IMR-90 (cell line): ENCODE measurements around the gene MED22. TPM values are rescaled to one million over a fixed set of nuclear protein-coding genes. Genes with fewer than 3 reads are reported as not detected.

Source experiments
- ATAC-seq: fragments of 200-7000 bp; cut with Tn5 transposase; 2 replicates; pipeline ENCODE4 v1.9.1; 2020; ENCODE audit warnings: low read depth, mild to moderate bottlenecking, moderate library complexity
- BruUV-seq: library from RNA; stranded (reverse); fragments of 400-500 nt; replicated peaks from 2 replicates; lab custom pipeline; 2021; lab: Mats Ljungman, UMichigan
- CTCF ChIA-PET: fragments of 300-600 bp; formaldehyde crosslinking; extraction: SDS; loops from one replicate; lab custom pipeline; 2021; ENCODE audit warnings: antibody characterized with exemption; lab: Yijun Ruan, JAX
- POLR2A ChIA-PET: fragments of 300-600 bp; sonication (Branson Sonifier 250); formaldehyde crosslinking; loops from one replicate; lab custom pipeline; 2022; ENCODE audit warnings: antibody characterized with exemption; ENCODE audit not compliant: unreplicated experiment; lab: Charles Lee
- DNase-seq: peaks from one replicate; pipeline ENCODE4 v3.0.0; 2013
- H2AFZ ChIP-seq: replicated peaks from 2 replicates; pipeline ENCODE3; 2013; ENCODE audit warnings: low read length, mild to moderate bottlenecking; ENCODE audit not compliant: poor library complexity
- H2AK5ac ChIP-seq: 2 replicates; pipeline ENCODE4 v1.6.1; 2013; ENCODE audit warnings: low read depth, low read length, inconsistent platforms
- H2AK9ac ChIP-seq: replicated peaks from 2 replicates; pipeline ENCODE3; 2013; ENCODE audit warnings: mild to moderate bottlenecking, low read depth, low read length, moderate library complexity; ENCODE audit not compliant: poor library complexity
- H2BK120ac ChIP-seq: 2 replicates; pipeline ENCODE4 v1.6.1; 2013; ENCODE audit warnings: low read depth, low read length, inconsistent platforms
- H2BK15ac ChIP-seq: 3 replicates; pipeline ENCODE4 v1.6.1; 2013; ENCODE audit warnings: low read depth, low read length, inconsistent platforms
- H2BK20ac ChIP-seq: 2 replicates; pipeline ENCODE4 v1.6.1; 2013; ENCODE audit warnings: low read depth, mild to moderate bottlenecking, inconsistent platforms, low read length, moderate library complexity
- H2BK5ac ChIP-seq: 2 replicates; pipeline ENCODE4 v1.6.1; 2013; ENCODE audit warnings: mild to moderate bottlenecking, low read depth, low read length, inconsistent platforms; ENCODE audit not compliant: poor library complexity, severe bottlenecking
- H3K14ac ChIP-seq: replicated peaks from 2 replicates; pipeline ENCODE4 v1.6.1; 2013; ENCODE audit warnings: low read depth, low read length, inconsistent platforms
- H3K18ac ChIP-seq: 2 replicates; pipeline ENCODE4 v1.6.1; 2013; ENCODE audit warnings: low read depth, low read length, control low read depth
- H3K23ac ChIP-seq: 2 replicates; pipeline ENCODE4 v1.6.1; 2013; ENCODE audit warnings: low read depth, low read length, inconsistent platforms
- H3K27ac ChIP-seq: 2 replicates; pipeline ENCODE4 v1.5.1; 2013; ENCODE audit warnings: mild to moderate bottlenecking, control low read depth, low read length; ENCODE audit not compliant: insufficient read depth
- H3K27me3 ChIP-seq: 2 replicates; pipeline ENCODE4 v1.6.1; 2013; ENCODE audit warnings: low read length; ENCODE audit not compliant: control insufficient read depth, insufficient read depth
- H3K36me3 ChIP-seq: 2 replicates; pipeline ENCODE4 v1.6.1; 2013; ENCODE audit warnings: low read length, mixed read lengths; ENCODE audit not compliant: control insufficient read depth, insufficient read depth
- H3K4ac ChIP-seq: 2 replicates; pipeline ENCODE4 v1.6.1; 2013; ENCODE audit warnings: low read depth, low read length, inconsistent platforms
- H3K4me1 ChIP-seq: 2 replicates; pipeline ENCODE4 v1.6.1; 2013; ENCODE audit warnings: low read length, mixed read lengths; ENCODE audit not compliant: control insufficient read depth, insufficient read depth
- H3K4me2 ChIP-seq: 2 replicates; pipeline ENCODE4 v1.6.1; 2013; ENCODE audit warnings: low read depth, mild to moderate bottlenecking, control low read depth, low read length, moderate library complexity
- H3K4me3 ChIP-seq: 2 replicates; pipeline ENCODE4 v1.5.1; 2013; ENCODE audit warnings: low read depth, mild to moderate bottlenecking, control low read depth, low read length, moderate library complexity; ENCODE audit not compliant: insufficient read depth
- H3K56ac ChIP-seq: 2 replicates; pipeline ENCODE4 v1.6.1; 2013; ENCODE audit warnings: low read length, inconsistent platforms; ENCODE audit not compliant: insufficient read depth; ENCODE audit errors: extremely low read depth
- H3K79me1 ChIP-seq, 2 experiments: 2 replicates each; pipeline ENCODE4 v1.6.1; 2013; ENCODE audit warnings: low read length in 2 of 2, inconsistent platforms in 1 of 2, low read depth in 1 of 2
- H3K9ac ChIP-seq: 2 replicates; pipeline ENCODE4 v1.6.1; 2013; ENCODE audit warnings: low read depth, low read length, control low read depth
- H3K9me1 ChIP-seq: 2 replicates; pipeline ENCODE4 v1.6.1; 2013; ENCODE audit warnings: low read length, inconsistent platforms; ENCODE audit not compliant: insufficient read depth
- H3K9me3 ChIP-seq: 2 replicates; pipeline ENCODE4 v1.6.1; 2013; ENCODE audit warnings: low read length; ENCODE audit not compliant: control insufficient read depth, insufficient read depth
- H4K20me1 ChIP-seq: 2 replicates; pipeline ENCODE4 v1.6.1; 2013; ENCODE audit warnings: low read length, inconsistent platforms; ENCODE audit not compliant: insufficient read depth
- H4K5ac ChIP-seq: 2 replicates; pipeline ENCODE4 v1.6.1; 2013; ENCODE audit warnings: mild to moderate bottlenecking, low read depth, low read length, control low read depth
- H4K8ac ChIP-seq, 2 experiments: 2 replicates each; pipeline ENCODE4 v1.6.1; 2013; ENCODE audit warnings: low read depth in 2 of 2, low read length in 2 of 2, control low read depth in 1 of 2, inconsistent platforms in 1 of 2
- H4K91ac ChIP-seq: 2 replicates; pipeline ENCODE4 v1.6.1; 2013; ENCODE audit warnings: low read depth, low read length, inconsistent platforms; ENCODE audit not compliant: insufficient read depth
- BHLHE40 ChIP-seq: fragments of 150-350 bp; IDR thresholded peaks from 2 replicates; pipeline ENCODE4 v1.6.1; 2016; ENCODE audit warnings: mild to moderate bottlenecking, low read depth, low read length
- CEBPB ChIP-seq: IDR thresholded peaks from 2 replicates; pipeline ENCODE4 v1.6.1; 2012; ENCODE audit warnings: low read depth, low read length, improper control_type of control experiment
- CHD1 ChIP-seq: IDR thresholded peaks from 2 replicates; pipeline ENCODE4 v1.6.1; 2012; ENCODE audit warnings: low read depth, low read length, improper control_type of control experiment
- FOS ChIP-seq: fragments of 150-350 bp; IDR thresholded peaks from 2 replicates; pipeline ENCODE4 v1.6.1; 2016; ENCODE audit warnings: low read depth, low read length
- MAFK ChIP-seq: IDR thresholded peaks from 2 replicates; pipeline ENCODE4 v1.6.1; 2012; ENCODE audit warnings: low read depth, low read length, improper control_type of control experiment
- MAZ ChIP-seq: IDR thresholded peaks from 2 replicates; pipeline ENCODE4 v1.6.1; 2012; ENCODE audit warnings: low read depth, mild to moderate bottlenecking, low read length, improper control_type of control experiment, moderate library complexity, borderline replicate concordance
- POLR2A ChIP-seq: IDR thresholded peaks from 2 replicates; pipeline ENCODE4 v1.6.1; 2012; ENCODE audit warnings: mild to moderate bottlenecking, low read depth, low read length
- RAD21 ChIP-seq: IDR thresholded peaks from 2 replicates; pipeline ENCODE4 v1.6.1; 2012; ENCODE audit warnings: low read length, improper control_type of control experiment
- RCOR1 ChIP-seq: IDR thresholded peaks from 2 replicates; pipeline ENCODE4 v1.6.1; 2012; ENCODE audit warnings: mild to moderate bottlenecking, low read length, improper control_type of control experiment; ENCODE audit not compliant: insufficient replicate concordance
- RFX5 ChIP-seq: IDR thresholded peaks from 2 replicates; pipeline ENCODE4 v1.8.0; 2012; ENCODE audit warnings: low read depth, mild to moderate bottlenecking, low read length, moderate library complexity
- SMC3 ChIP-seq: fragments of 150-350 bp; IDR thresholded peaks from 2 replicates; pipeline ENCODE4 v1.6.1; 2016; ENCODE audit warnings: low read depth, mild to moderate bottlenecking, antibody characterized with exemption, low read length, moderate library complexity
- WGBS, 2 experiments: methylation state at CpG; one replicate each; pipeline versions ENCODE4 v1.1.5 to v1.1.7; 2013; ENCODE audit warnings: missing lambda C conversion rate in 2 of 2; ENCODE audit not compliant: insufficient read length in 1 of 2; ENCODE audit errors: extremely low coverage in 2 of 2; 5-methylcytosine and 5-hydroxymethylcytosine counted together
- dilution Hi-C: fragments of 300-500 bp; cut with HindIII; formaldehyde crosslinking; loops from one replicate; pipeline ENCODE4 v1.14.3; 2018; ENCODE audit warnings: low sequenced_read_pairs; ENCODE audit not compliant: unreplicated experiment
- in situ Hi-C: fragments of 300-500 bp; cut with MboI; formaldehyde crosslinking; loops from 3 replicates; pipeline ENCODE4 v1.14.3; 2019; ENCODE audit warnings: low sequenced_read_pairs, inconsistent platforms, mixed read lengths
- intact Hi-C: fragments of 100-400 bp; cut with micrococcal nuclease; formaldehyde crosslinking; loops from 2 replicates; pipeline ENCODE4 v1.10.0; 2022
- polyA plus RNA-seq, 3 experiments: library from polyadenylated mRNA; depleted of rRNA; stranded (reverse); fragments of >200 nt; gene quantifications; 2 replicates each; pipeline ENCODE4 v1.2.3, GENCODE V29; 2012; ENCODE audit warnings: low replicate concordance in 1 of 3
- total RNA-seq: library from RNA; depleted of rRNA; stranded (reverse); fragments of >200 nt; gene quantifications from 2 replicates; pipeline ENCODE4 v1.2.3, GENCODE V29; 2012
- TF ChIP-seq, protein P1 (sequence below): fragments of 150-350 bp; IDR thresholded peaks from 2 replicates; pipeline ENCODE4 v1.6.1; 2017; ENCODE audit warnings: mild to moderate bottlenecking, antibody characterized with exemption, low read length, low read depth
- TF ChIP-seq, protein P2 (sequence below): conservative IDR thresholded peaks from 2 replicates; pipeline ENCODE4 v1.5.1; 2012; ENCODE audit warnings: mild to moderate bottlenecking, low read depth, low read length, improper control_type of control experiment
- TF ChIP-seq, protein P3 (sequence below): fragments of 150-350 bp; IDR thresholded peaks from 2 replicates; pipeline ENCODE4 v1.6.1; 2016; ENCODE audit warnings: low read depth, mild to moderate bottlenecking, low read length, moderate library complexity, borderline replicate concordance

Gene MED22
- total and polyA plus RNA-seq, 2 of the 4 experiments (the other 2 are of a cell fraction), result 7.9 to 28.3 TPM

DNA sequence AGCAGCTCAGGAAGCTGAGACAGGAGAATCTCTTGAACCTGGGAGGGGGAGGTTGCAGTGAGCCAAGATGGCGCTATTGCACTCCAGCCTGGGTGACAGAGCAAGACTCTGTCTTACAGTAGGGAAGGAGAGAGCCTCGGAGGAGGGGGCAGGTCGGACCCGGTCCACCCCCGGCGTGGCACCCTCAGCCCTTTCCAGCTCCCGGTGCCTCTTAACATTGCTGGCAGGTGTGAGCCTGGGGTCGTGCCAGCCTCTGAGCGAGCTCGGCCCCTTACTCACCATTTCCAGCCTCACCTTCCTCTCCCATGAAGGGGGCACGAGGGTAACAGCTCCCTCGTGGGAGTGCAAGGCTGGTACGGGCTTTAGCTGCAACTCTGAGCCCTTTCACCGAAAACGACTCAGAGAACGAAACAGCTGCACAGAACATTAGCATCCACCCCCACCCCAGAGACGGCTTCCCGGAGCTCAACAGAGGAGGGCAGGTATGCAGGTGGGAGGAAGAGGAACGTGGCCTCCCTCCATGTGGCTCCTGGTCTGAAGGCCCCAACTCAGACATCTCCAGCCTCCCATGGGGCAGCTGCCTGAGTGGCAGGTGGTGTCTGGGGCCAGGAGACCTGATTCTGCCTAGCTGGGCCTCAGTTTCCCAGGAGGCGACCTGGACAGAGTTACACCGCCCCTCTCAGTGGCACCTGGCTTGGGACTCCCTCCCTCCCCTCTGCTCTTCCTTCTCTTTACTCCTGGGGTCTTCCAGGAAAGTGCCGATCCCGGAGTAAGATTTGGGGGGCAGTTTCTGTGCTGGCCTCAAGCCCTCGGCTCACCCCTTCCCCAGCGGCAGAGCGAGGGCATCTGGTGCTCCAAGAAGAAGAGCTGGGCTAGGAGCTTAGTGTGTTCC, 44.4 kb downstream of the MED22 start:
- no peaks in the 10 kb centered on the region for H3K79me1 ChIP-seq
- DNase-seq (no peak), ATAC-seq (no peak)
- H3K4ac ChIP-seq, result no peak overlapping the region
- H2BK15ac ChIP-seq, result no peak overlapping the region
- BruUV-seq, result no TSS peak
- no peak overlapping the region for H2AFZ ChIP-seq
- no peak overlapping the region for H3K27ac ChIP-seq
- H3K18ac ChIP-seq, result no peak overlapping the region
- in situ Hi-C loops, result no loop called here
- ChIA-PET CTCF (no interaction called here), POLR2A (no interaction called here)
- H3K27me3 ChIP-seq, result peaks cover 20% of the 10 kb centered on the region
- H3K9me3 ChIP-seq, result no peaks in the 10 kb centered on the region
- H2AK5ac ChIP-seq, result no peak overlapping the region
- H4K5ac ChIP-seq, result no peak overlapping the region
- no peaks in the 10 kb centered on the region for H3K36me3 ChIP-seq
- TF ChIP-seq RFX5 (no peak), RCOR1 (no peak), POLR2A (no peak), MAZ (no peak), CEBPB (no peak), CHD1 (no peak), MAFK (no peak), RAD21 (no peak), SMC3 (no peak), FOS (no peak), BHLHE40 (no peak)
- TF ChIP-seq, protein P1, sequence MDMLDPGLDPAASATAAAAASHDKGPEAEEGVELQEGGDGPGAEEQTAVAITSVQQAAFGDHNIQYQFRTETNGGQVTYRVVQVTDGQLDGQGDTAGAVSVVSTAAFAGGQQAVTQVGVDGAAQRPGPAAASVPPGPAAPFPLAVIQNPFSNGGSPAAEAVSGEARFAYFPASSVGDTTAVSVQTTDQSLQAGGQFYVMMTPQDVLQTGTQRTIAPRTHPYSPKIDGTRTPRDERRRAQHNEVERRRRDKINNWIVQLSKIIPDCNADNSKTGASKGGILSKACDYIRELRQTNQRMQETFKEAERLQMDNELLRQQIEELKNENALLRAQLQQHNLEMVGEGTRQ, result no peak
- TF ChIP-seq, protein P2, sequence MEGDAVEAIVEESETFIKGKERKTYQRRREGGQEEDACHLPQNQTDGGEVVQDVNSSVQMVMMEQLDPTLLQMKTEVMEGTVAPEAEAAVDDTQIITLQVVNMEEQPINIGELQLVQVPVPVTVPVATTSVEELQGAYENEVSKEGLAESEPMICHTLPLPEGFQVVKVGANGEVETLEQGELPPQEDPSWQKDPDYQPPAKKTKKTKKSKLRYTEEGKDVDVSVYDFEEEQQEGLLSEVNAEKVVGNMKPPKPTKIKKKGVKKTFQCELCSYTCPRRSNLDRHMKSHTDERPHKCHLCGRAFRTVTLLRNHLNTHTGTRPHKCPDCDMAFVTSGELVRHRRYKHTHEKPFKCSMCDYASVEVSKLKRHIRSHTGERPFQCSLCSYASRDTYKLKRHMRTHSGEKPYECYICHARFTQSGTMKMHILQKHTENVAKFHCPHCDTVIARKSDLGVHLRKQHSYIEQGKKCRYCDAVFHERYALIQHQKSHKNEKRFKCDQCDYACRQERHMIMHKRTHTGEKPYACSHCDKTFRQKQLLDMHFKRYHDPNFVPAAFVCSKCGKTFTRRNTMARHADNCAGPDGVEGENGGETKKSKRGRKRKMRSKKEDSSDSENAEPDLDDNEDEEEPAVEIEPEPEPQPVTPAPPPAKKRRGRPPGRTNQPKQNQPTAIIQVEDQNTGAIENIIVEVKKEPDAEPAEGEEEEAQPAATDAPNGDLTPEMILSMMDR, result no peak
- TF ChIP-seq, protein P3, sequence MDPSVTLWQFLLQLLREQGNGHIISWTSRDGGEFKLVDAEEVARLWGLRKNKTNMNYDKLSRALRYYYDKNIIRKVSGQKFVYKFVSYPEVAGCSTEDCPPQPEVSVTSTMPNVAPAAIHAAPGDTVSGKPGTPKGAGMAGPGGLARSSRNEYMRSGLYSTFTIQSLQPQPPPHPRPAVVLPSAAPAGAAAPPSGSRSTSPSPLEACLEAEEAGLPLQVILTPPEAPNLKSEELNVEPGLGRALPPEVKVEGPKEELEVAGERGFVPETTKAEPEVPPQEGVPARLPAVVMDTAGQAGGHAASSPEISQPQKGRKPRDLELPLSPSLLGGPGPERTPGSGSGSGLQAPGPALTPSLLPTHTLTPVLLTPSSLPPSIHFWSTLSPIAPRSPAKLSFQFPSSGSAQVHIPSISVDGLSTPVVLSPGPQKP, result no peak
- H3K9me1 ChIP-seq, result no peaks in the 10 kb centered on the region
- no peak overlapping the region for H3K14ac ChIP-seq
- no peaks in the 10 kb centered on the region for H3K4me1 ChIP-seq
- no peak overlapping the region for H4K91ac ChIP-seq
- no peak overlapping the region for H3K9ac ChIP-seq
- no peaks in the 10 kb centered on the region for H4K20me1 ChIP-seq
- H2BK5ac ChIP-seq, result no peak overlapping the region
- H3K4me3 ChIP-seq, result no peak overlapping the region
- H3K23ac ChIP-seq, result no peak overlapping the region
- dilution Hi-C loops, result no loop called here
- no peak overlapping the region for H2AK9ac ChIP-seq
- H2BK120ac ChIP-seq, result no peak overlapping the region
- no peak overlapping the region for H4K8ac ChIP-seq
- H2BK20ac ChIP-seq, result no peak overlapping the region
- no peak overlapping the region for H3K56ac ChIP-seq
- no peak overlapping the region for H3K4me2 ChIP-seq
- WGBS, 2 experiments, result 66% methylated on average over 6 of the region's 26 CpGs; no CpG with 5 or more reads in 1 of the 2 experiments
- intact Hi-C loops, result no loop called here
